ENCODE data around the gene ZFP92.

- TF ChIP-seq POLR2AphosphoS5 (IDR thresholded peaks at IDR 0.05) (no peak), POLR2A (IDR thresholded peaks at IDR 0.05) (no peak), EP300 (IDR thresholded peaks at IDR 0.05) (no peak)
- TF ChIP-seq, protein P1, sequence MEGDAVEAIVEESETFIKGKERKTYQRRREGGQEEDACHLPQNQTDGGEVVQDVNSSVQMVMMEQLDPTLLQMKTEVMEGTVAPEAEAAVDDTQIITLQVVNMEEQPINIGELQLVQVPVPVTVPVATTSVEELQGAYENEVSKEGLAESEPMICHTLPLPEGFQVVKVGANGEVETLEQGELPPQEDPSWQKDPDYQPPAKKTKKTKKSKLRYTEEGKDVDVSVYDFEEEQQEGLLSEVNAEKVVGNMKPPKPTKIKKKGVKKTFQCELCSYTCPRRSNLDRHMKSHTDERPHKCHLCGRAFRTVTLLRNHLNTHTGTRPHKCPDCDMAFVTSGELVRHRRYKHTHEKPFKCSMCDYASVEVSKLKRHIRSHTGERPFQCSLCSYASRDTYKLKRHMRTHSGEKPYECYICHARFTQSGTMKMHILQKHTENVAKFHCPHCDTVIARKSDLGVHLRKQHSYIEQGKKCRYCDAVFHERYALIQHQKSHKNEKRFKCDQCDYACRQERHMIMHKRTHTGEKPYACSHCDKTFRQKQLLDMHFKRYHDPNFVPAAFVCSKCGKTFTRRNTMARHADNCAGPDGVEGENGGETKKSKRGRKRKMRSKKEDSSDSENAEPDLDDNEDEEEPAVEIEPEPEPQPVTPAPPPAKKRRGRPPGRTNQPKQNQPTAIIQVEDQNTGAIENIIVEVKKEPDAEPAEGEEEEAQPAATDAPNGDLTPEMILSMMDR (IDR thresholded peaks at IDR 0.05) = no peak
Observed at GRCh38 chrX:153379508-153379907, 31.8 kb upstream of the ZFP92 start.

Measured in upper lobe of left lung (tissue), 4 donors.